OCI-LY7 (cell line): ENCODE results near the gene MFAP2. TPM values are rescaled to one million over a fixed set of nuclear protein-coding genes. Genes with fewer than 3 reads are reported as not detected.

Experiments used
- BruUV-seq: library from RNA; stranded (reverse); fragments of 400-500 nt; replicated peaks from 2 replicates; lab custom pipeline; 2021; lab: Mats Ljungman, UMichigan
- CTCF ChIA-PET: fragments of 300-600 bp; sonication (Branson Sonifier 250); formaldehyde crosslinking; loops from one replicate; lab custom pipeline; 2022; ENCODE audit warnings: antibody characterized with exemption; ENCODE audit not compliant: unreplicated experiment; lab: Charles Lee
- POLR2A ChIA-PET: fragments of 300-600 bp; sonication (Branson Sonifier 250); formaldehyde crosslinking; loops from one replicate; lab custom pipeline; 2022; ENCODE audit warnings: antibody characterized with exemption; lab: Charles Lee
- DNase-seq: peaks from one replicate; pipeline ENCODE4 v3.0.0-alpha.2; 2015; ENCODE audit warnings: low spot score
- H2AFZ ChIP-seq: fragments of 200-600 bp; sonication (generic), shearing (Covaris generic); 2 replicates; pipeline ENCODE4 v1.6.1; 2014; ENCODE audit warnings: mild to moderate bottlenecking, antibody characterized with exemption, low read length, moderate library complexity
- H3K27ac ChIP-seq: fragments of 200-600 bp; sonication (generic); 2 replicates; pipeline ENCODE4 v1.5.1; 2014; ENCODE audit warnings: mixed run types, low read depth, mild to moderate bottlenecking, moderate library complexity, low read length, inconsistent platforms; ENCODE audit not compliant: poor library complexity, severe bottlenecking
- H3K36me3 ChIP-seq: fragments of 200-600 bp; sonication (generic); 2 replicates; pipeline ENCODE4 v1.6.1; 2014; ENCODE audit warnings: mild to moderate bottlenecking, antibody characterized with exemption, low read length, moderate library complexity, mixed read lengths; ENCODE audit not compliant: insufficient read depth
- H3K4me1 ChIP-seq: fragments of 200-600 bp; sonication (generic); 2 replicates; pipeline ENCODE4 v1.5.1; 2014; ENCODE audit warnings: mild to moderate bottlenecking, low read length; ENCODE audit not compliant: insufficient read depth, poor library complexity, severe bottlenecking
- H3K4me2 ChIP-seq: fragments of 200-600 bp; sonication (generic); 2 replicates; pipeline ENCODE4 v1.6.1; 2014; ENCODE audit warnings: mild to moderate bottlenecking, low read length
- H3K4me3 ChIP-seq: fragments of 200-600 bp; sonication (generic); 2 replicates; pipeline ENCODE4 v1.5.1; 2014; ENCODE audit warnings: mild to moderate bottlenecking, low read depth, low read length; ENCODE audit not compliant: poor library complexity, severe bottlenecking
- H3K79me2 ChIP-seq: fragments of 200-600 bp; sonication (generic); 2 replicates; pipeline ENCODE4 v1.6.1; 2016; ENCODE audit warnings: low read depth, mild to moderate bottlenecking, low read length, moderate library complexity, mixed read lengths; ENCODE audit not compliant: insufficient read depth
- H3K9me2 ChIP-seq: fragments of 200-600 bp; sonication (generic); 2 replicates; pipeline ENCODE4 v1.6.1; 2016; ENCODE audit warnings: mild to moderate bottlenecking, low read length, mixed read lengths; ENCODE audit not compliant: insufficient read depth
- H3K9me3 ChIP-seq: fragments of 200-600 bp; sonication (generic); 2 replicates; pipeline ENCODE4 v1.6.1; 2014; ENCODE audit warnings: mild to moderate bottlenecking, mixed run types, low read length, mixed read lengths
- H4K20me1 ChIP-seq: fragments of 200-600 bp; sonication (generic); 2 replicates; pipeline ENCODE4 v1.6.1; 2014; ENCODE audit warnings: mild to moderate bottlenecking, antibody characterized with exemption, low read length, moderate library complexity, mixed read lengths; ENCODE audit not compliant: insufficient read depth
- CTCF ChIP-seq: fragments of 200-600 bp; sonication (generic); conservative IDR thresholded peaks from 2 replicates; pipeline ENCODE4 v1.5.1; 2014; ENCODE audit warnings: mild to moderate bottlenecking, antibody characterized with exemption, low read length, moderate library complexity, mixed read lengths
- EZH2phosphoT487 ChIP-seq: fragments of 200-600 bp; sonication (generic); IDR thresholded peaks from 2 replicates; pipeline ENCODE4 v1.6.1; 2018; ENCODE audit warnings: low read depth, borderline replicate concordance, mild to moderate bottlenecking, mixed run types, antibody characterized with exemption, low read length, moderate library complexity, mixed read lengths
- intact Hi-C: fragments of 100-400 bp; cut with micrococcal nuclease; formaldehyde crosslinking; loops from one replicate; pipeline ENCODE4 v1.10.0; 2022; ENCODE audit not compliant: unreplicated experiment
- total RNA-seq, 2 experiments: library from RNA; depleted of rRNA in 1 of 2; stranded (reverse); fragments of >200 nt in 1 of 2; shearing (Covaris generic) in 1 of 2; gene quantifications; 2 replicates each; pipeline ENCODE4 v1.2.3, GENCODE V29; 2014 to 2022

Gene MFAP2
- total RNA-seq, 2 experiments from 2014 or later: not detected

GRCh38 chr1:16969651-16970050 is 10.8 kb downstream of the MFAP2 start:
- no TSS peak for BruUV-seq
- intact Hi-C loops: no loop called here
- Histone ChIP-seq H3K9me2 (no peaks in the 10 kb centered on the region), H3K4me1 (no peaks in the 10 kb centered on the region), H3K27ac (no peak overlapping the region), H3K4me3 (no peak overlapping the region), H2AFZ (no peak overlapping the region), H3K4me2 (no peak overlapping the region), H3K36me3 (peaks cover 5% of the 10 kb centered on the region; the same call in 1 of the 2 replicates), H3K9me3 (no peaks in the 10 kb centered on the region), H4K20me1 (no peaks in the 10 kb centered on the region), H3K79me2 (no peaks in the 10 kb centered on the region)
- no peak for TF ChIP-seq EZH2phosphoT487
- no peak for TF ChIP-seq CTCF
- ChIA-PET CTCF (no interaction called here), POLR2A (interaction anchor here (0.7 kb wide), 1 partner anchor 59 kb away, joined by 3 read pairs; no protein-coding TSS in a partner anchor)
- no peak for DNase-seq

- Histone ChIP-seq H3K79me2 (no peaks in the 10 kb centered on the region), H2AFZ (no peak overlapping the region), H4K20me1 (no peaks in the 10 kb centered on the region), H3K36me3 (peaks cover 5% of the 10 kb centered on the region; the same call in 1 of the 2 replicates), H3K9me3 (no peaks in the 10 kb centered on the region), H3K27ac (no peak overlapping the region), H3K4me1 (no peaks in the 10 kb centered on the region), H3K4me3 (no peak overlapping the region), H3K4me2 (no peak overlapping the region), H3K9me2 (no peaks in the 10 kb centered on the region)
- BruUV-seq: no TSS peak
- ChIA-PET POLR2A (no interaction called here), CTCF (interaction anchor here (0.6 kb wide), 1 partner anchor 15 kb away, joined by 3 read pairs; no protein-coding TSS in a partner anchor)
- DNase-seq: no peak
- TF ChIP-seq EZH2phosphoT487: no peak
- no peak for TF ChIP-seq CTCF
- intact Hi-C loops: no loop called here
These were observed 11.3 kb downstream of the MFAP2 start for GRCh38 chr1:16969057-16969611.

GRCh38 chr1:16968372-16968771 is 12.0 kb downstream of the MFAP2 start:
- no peaks in the 10 kb centered on the region for H3K79me2 ChIP-seq
- no peaks in the 10 kb centered on the region for H3K9me2 ChIP-seq
- no TSS peak for BruUV-seq
- H3K4me2 ChIP-seq: no peak overlapping the region
- no peaks in the 10 kb centered on the region for H4K20me1 ChIP-seq
- POLR2A ChIA-PET: no interaction called here
- CTCF ChIA-PET: interaction anchor here (0.6 kb wide), 1 partner anchor 14 kb away, joined by 3 read pairs; no protein-coding TSS in a partner anchor
- H3K9me3 ChIP-seq: no peaks in the 10 kb centered on the region
- TF ChIP-seq CTCF (no peak), EZH2phosphoT487 (no peak)
- peaks cover 5% of the 10 kb centered on the region; the same call in 1 of the 2 replicates for H3K36me3 ChIP-seq
- H2AFZ ChIP-seq: no peak overlapping the region
- no peak for DNase-seq
- intact Hi-C loops: no loop called here
- no peak overlapping the region for H3K27ac ChIP-seq
- H3K4me1 ChIP-seq: no peaks in the 10 kb centered on the region
- no peak overlapping the region for H3K4me3 ChIP-seq
